HG03575 (cell line): ENCODE measurements around the gene ZSCAN12.
"Not testable (repeated sequence)": the region's sequence is repeated elsewhere in the genome, so short reads cannot be mapped to it uniquely, and the experiment has no call there.

Experiments used
- ATAC-seq: cut with Tn5 transposase; IDR thresholded peaks from one replicate; pipeline ENCODE4 v1.9.1; 2021; ENCODE audit not compliant: unreplicated experiment, insufficient number of reproducible peaks, low FRiP score; ENCODE audit errors: extremely low read depth

ZSCAN12 gene

DNA sequence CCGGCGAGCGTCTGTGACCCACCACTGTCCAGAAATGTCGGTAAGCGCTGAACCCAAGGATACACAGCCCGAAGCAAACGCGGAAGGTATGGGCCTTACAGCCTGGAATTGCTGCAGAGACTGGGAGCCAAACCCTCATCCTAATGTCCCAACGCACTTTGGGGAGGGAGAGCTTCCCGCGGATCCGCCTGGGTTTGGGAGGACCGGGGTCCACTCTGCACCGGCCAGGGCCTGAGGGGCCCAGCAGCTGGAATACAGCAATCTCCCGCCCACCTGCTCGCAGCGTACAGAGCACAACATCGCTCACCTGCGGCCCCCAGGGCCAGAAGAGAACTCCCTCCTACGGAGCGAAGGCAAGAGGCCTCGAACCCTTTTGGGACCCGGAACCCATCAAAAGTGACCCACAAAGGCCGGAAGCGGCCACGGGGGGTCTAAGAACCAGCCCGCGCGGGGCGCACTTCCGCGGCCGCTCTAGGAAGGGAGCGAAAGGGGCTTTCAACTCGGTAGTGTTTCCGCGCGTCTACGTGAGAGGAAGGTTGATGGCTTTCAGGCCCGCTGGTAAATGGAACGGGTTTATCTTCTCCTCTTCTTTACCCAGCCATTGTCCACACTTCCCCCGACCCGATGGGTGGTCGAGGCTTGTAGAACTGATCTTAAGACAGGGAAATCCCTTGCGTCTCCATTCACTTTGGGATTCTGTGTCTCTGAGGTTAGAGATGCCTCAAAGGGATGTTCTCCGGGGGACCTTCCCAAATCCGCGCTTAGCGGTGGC, at the start of gene ZSCAN12:
Gene ZSCAN12, minus strand, starts transcription at position 398 of the 772 bp plus-strand sequence. CDS start 1,342 bp downstream, outside the sequence.
- ATAC-seq = no peak

GRCh38 chr6:28449056-28449455, 49.5 kb upstream of the ZSCAN12 start:
- no peak for ATAC-seq

GRCh38 chr6:28447512-28447906, 48.0 kb upstream of the ZSCAN12 start:
- not testable (repeated sequence) for ATAC-seq

- no peak for ATAC-seq
Observed at GRCh38 chr6:28446818-28447511, 47.4 kb upstream of the ZSCAN12 start.

GRCh38 chr6:28444759-28445158, 45.2 kb upstream of the ZSCAN12 start:
- not testable (repeated sequence) for ATAC-seq

DNA sequence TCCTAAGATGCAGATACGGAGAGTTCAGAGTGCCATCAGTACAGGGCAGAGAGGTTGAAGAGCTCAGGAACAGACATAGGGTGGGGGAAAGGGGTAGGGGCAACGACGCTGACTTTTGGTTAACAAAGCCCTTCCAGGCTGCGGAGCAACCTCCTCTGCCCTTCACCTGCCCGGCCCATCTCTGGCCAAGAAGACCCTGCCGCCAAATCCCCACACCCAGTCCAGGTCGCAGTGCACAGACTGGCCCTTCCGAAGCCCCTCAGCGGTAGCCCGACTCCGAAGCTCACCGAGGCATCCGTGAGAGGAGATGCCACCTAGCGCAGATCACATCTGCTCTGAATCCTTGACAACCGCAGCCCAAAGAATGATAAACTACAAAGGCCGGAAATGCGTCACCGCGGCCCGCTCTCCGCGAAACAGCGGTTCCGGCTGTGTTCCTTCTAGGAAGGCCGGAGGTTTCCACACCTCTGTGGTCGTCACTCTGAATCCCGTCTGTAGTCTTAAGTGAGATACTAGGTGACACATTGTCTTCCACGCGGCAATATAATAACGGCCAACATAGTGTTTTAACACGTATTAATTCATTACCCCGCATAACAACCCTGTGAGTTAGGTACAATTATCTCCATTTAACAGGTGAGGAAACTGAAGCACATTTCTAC, 43.7 kb upstream of the ZSCAN12 start, which contains the start of gene ZSCAN23:
Gene ZSCAN23, minus strand, starts transcription at position 380 of the 662 bp plus-strand sequence. CDS start 7,225 bp downstream, outside the sequence.
- no peak for ATAC-seq

- no peak for ATAC-seq
Observed at GRCh38 chr6:28442586-28442985, 43.0 kb upstream of the ZSCAN12 start.

GRCh38 chr6:28436404-28436803, 36.9 kb upstream of the ZSCAN12 start:
- no peak for ATAC-seq

DNA sequence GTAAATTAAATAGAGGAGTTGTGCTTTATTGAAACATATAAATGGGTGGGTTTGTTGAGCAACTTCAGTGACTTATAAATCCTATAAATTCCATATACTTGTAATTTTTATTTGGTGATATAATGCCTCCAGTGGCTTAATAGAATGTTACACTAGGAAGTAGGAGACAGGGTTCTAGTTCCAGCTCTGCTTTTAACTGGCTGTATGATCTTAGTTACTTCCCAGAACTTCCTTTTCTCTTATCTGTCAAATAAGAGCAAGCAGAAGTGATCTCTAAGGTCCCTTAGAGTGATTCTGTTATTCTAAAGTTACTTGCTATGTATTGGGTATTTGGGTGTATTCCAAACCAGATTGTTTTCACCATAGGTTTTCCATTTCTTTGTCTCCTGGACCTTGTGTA, 33.6 kb upstream of the ZSCAN12 start:
- ATAC-seq = no peak

DNA sequence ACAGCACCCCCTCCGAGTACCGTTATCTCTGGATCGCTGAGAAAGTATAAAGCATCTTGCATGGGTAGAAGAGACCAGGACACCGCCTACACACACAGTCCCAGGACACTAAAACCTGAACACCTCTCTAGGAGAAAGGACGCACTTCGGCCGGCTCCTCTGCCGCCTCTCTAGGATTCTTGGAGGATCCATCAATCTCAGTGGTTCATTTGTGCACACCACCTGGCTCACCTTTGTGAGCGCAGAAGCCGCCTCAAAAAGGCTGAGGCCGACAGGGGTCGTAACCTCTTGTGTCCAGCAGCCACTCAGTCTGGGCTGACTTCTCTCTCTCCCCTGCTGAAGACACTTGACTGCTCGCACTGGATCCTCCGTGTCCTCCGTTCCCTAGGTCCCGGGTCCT, 30.2 kb upstream of the ZSCAN12 start:
- ATAC-seq = no peak

DNA sequence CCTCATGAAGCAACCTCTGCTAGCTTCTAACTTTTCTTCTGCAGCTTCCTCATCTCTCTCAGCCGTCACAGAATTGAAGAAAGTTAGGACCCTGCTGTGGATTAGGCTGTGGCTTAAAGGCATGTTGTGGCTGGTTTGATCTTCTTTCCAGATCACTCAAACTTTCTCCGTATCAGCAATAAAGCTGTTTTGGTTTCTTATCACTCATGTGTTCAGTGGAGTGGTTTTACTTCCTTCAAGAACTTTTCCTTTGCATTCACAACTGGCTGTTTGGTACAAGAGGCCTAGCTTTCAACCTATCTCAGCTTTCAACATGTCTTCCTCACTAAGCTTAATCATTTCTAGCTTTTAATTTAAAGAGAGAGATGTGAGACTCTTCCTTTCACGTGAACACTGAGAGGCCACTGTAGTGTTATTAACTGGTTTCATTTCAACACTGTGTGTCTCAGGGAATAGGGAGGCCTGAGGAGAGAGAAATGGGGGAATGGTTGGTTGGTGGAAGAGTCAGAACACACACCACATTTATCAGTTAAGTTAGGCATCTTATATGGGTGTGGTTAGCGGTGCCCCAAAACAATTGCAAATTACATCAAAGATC, 26.5 kb upstream of the ZSCAN12 start:
- no peak for ATAC-seq

DNA sequence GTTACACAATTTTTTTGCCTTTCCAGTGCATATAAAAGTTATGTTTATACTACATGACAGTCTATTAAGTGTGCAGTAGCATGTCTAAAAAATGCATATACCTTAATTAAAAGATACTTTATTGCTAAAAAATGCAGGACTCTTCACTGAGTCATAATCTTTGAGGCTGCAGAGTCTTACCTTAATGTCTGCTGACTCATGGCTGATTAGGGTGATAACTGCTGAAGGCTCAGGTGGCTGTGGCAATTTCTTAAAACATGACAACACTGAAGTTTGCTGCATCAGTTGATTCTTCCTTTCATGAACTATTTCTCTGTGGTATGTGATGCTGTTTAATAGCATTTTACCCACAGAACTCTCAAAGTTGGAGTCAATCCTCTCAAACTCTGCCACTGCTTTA, 24.6 kb upstream of the ZSCAN12 start:
- ATAC-seq = no peak

DNA sequence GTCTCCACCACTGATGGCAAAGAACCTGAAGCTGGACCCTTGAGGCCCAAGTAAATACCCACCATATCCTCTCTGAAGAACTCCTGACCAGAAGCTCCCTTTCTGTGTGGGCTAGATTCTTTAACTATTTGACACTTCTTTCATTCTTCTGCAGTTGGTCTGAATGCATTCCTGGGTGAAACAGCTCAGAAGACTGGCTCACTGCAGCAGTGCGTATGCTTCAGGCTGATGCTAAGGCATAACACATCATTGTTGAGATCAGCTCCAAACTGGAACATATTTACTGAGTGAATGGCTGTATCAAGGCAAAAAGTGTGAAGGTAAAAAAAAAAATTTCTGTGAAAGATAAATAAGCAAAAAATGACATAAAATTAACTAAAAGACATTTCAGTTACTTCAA, 24.0 kb upstream of the ZSCAN12 start:
- no peak for ATAC-seq

GRCh38 chr6:28413681-28414080, 14.1 kb upstream of the ZSCAN12 start:
- no peak for ATAC-seq

- no peak for ATAC-seq
Observed at GRCh38 chr6:28410767-28411166, 11.2 kb upstream of the ZSCAN12 start.

GRCh38 chr6:28408076-28408802, 8.7 kb upstream of the ZSCAN12 start:
- ATAC-seq = no peak

DNA sequence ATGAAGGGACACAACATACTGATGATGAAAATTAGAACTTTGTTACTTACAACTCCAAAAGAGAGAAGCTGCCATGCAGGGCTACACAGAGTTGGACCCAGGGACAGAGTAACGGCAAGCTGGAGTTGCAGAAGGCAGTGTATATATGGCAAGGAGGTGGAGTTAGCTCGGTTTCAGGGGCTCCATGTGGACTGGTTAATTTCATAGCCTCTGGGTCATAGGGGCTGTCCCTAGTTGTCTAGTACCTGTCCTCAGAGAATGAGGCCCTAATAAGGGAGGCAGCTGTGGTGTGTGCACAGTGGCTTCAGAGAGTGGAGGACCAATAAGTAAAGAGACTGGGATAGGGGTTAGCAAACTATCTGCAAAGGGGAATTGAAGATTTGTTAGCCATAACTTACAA, 7.9 kb upstream of the ZSCAN12 start:
- ATAC-seq = no peak

- not testable (repeated sequence) for ATAC-seq
Observed at GRCh38 chr6:28403923-28404322, 4.4 kb upstream of the ZSCAN12 start.

- no peak for ATAC-seq
Observed at GRCh38 chr6:28402197-28402596, 2.6 kb upstream of the ZSCAN12 start.
